Stimulated activated CD8-positive, alpha-beta memory T cell treated with anti-CD3 and anti-CD28 coated beads, Interleukin-2, amount 100 ng/mL, for 48 hours (primary cell): ENCODE measurements around the gene TTLL5.

ENCODE experiments used
- DNase-seq, 2 donors: peaks; one replicate each; pipeline ENCODE4 v3.0.0-alpha.2; 2020; ENCODE audit warnings: low read depth in 2 of 2

Gene TTLL5

DNA sequence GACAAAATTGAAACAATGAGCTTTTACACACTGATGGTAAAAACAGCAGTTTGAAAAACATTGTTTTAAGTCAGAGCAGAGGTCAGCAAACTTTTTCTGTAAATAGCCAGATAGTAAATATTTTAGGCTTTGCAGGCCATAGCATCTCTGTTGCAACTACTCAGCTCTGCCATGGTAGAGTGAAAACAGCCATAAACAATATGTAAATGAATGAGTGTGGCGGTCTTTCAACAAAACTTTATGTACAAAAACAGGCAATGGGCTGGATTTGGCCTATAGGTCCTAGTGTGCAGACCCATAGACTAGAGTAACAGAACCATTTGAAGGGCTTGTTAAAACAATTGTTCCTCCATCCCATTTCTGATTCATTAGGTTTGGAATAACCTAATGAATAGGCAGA is 205.9 kb downstream of the TTLL5 start:
- no peak for DNase-seq

DNA sequence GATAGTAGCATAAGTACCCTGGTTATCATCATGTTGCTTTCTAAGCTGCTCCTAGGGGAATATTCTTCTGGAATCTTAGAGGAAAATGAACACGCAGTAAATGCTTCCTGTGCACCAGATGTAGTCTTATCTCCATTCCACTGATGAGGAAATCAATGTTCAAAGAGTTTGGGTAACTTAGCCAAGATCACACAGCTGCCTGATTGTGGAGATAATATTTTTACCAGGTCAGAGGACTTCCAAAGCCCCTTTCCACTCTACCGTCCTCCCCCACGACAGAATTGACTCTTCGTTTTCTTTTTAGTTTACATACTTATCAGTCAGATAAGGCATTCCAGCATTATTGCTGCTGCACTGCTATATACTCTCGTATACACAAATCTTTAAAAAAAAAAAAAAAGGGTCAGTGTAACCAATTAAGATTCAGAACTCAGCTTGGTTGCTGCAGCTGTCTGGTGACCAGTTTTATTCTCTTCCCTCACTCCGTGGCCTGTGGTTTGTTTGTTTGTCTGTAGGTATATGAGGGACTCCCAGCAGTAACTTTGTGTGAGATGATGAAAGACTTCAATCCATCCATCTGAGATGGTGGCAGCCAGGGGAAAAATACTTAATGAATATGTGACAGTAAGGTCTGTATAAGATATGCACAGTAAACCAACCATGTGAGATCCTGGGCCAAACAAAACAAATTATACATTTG is 210.3 kb downstream of the TTLL5 start:
- DNase-seq: no peak

DNA sequence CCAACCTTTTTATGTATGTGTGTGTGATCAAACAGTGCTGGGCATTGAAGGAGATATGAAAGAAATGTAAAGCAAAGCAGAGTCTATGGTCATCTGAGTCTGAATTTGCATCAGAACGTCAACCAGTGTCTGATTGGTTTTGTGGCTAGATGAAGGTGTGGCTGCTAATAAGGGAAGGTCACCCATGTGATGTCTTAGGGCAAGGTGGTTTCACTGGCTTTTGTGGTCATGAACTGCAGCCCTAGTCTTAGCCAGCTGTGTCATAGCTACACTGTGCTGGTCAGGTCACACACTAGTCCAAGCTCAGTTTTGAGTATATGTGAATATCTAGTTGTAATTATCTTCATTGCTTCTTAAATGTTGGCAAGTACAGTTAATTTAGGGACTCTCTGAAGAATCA is 214.9 kb downstream of the TTLL5 start:
- no peak for DNase-seq

DNA sequence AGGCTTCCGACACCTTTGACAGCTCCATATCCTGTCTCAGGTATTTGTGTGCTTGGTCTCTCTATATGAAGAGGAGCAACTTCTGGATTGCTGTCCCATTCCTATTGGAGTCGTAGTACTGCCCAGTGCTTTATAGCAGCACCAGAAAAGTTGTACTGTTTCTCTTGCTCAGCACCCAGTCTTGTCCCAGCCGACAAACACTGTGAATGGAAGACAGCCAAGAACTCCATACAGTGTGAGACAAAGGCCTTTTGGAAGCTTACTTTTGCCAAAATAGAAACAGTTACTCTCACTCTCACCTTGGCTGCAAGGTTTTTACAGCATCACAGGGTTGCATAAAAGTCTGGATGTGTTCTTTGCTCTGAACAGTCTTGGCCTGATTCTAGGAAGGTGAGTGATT is 215.5 kb downstream of the TTLL5 start:
- no peak for DNase-seq

DNA sequence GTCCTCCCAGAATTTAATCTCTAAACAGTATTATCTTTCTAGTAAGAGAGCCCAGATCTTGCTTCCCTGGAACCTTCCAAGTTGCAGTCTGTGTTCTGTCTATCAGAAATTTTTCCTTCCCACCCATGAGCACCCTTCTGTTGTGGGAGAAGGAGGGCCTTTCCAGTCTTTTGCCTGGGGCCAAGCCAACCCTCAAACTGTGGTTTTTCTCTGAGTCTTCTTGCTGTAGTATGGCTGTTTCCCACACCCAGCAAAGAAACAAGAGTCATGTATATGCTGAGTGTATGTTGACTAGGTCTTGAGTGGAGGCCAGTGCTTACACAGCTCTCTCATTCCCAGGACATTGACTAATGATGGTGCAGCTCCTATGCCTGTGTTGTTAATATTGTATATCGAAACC is 216.2 kb downstream of the TTLL5 start:
- DNase-seq: no peak

DNA sequence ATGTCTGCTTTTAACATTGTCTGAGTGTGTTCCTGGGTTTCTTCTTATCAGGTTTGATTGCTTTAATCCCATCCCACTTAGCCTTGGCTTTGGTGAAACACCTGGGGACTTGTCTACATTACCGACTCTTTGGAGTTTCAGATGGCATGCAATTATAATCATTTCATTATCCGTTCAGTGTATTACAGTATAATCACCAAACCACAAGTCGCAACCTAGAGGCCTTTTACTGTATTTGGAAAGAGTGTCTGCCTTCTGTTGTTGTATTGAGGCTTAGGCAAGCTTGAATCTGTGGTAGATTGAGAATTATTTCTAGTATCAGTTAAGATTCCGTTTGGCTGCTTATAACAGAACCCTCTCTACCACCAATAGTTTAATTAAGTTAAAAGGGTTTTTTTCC is 216.8 kb downstream of the TTLL5 start:
- no peak for DNase-seq

DNA sequence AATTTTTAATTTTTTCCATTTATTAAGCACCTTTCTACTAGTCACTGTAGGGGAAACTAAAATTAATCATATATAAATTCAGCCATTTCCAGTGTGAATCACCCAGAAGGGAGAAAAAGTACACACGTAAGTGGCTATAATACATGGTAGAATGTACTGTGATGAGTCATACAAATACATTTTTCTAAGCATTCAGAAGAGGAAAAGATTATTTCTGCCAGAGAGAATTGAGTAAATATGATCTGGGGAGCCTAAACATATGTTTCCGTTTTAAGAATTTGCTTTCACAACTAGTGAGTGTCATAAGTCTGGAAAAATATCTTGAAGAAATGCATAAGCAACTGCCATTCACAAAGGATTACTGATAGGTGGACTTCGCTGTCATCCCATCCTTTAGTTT is 218.0 kb downstream of the TTLL5 start:
- no peak for DNase-seq

DNA sequence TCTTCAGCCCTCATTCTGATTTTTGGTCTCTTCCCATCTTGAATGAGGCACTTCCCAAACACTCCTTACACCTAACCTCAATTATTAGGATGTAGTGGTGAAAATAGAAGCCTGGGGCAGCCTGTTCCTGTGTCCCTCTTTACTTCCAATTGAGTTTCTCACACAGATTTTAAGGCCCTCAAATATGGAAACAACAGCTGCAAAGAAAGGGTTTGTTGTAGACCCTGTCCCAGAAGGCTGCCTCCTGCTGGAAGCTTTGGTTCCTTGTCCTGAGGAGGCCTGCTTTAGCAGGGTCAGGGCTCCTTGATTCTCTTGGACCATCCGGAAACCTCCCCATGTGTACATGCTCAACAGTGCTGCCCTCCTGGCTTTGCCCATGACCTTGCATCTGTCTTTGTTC is 219.5 kb downstream of the TTLL5 start:
- DNase-seq: no peak

DNA sequence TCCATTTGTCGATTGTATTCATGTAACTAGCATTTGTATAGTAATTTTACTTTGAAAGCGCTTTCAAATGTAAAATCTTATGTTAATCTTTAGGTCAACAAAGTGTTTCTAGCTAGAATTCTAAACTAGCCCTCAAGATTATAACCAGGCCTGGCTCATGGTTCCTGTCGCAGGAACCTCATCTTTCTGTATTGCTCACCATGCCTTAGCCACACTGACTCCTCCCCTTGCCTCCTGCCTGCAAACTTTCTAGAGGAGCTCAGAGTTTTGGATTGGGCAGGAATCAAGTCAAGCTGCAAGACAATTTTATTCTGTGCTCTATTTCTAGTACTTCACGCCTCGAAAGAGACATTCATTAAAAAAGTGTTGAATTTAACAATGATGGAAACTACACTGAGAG is 220.9 kb downstream of the TTLL5 start:
- no peak for DNase-seq

DNA sequence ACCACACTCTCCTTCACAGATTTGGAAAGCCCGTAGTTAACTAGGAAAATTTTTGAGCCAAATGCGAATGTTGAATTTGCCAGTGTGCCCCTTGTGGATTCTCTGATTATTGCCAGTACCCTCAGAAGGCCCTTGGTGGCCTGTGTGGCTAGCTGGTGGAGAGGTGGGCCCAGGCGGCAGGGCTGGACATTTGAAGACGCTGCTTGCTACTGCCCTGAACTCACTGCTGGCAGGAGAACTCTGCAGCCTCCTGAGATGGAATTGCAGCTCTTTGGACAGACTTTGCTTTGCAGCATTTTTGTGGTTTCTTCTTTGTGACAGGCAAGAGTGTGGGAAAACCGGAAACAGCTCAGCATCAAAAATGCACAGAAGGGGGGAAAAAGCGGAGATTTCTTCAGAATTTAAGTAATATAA is 223.2 kb downstream of the TTLL5 start:
- DNase-seq: no peak

DNA sequence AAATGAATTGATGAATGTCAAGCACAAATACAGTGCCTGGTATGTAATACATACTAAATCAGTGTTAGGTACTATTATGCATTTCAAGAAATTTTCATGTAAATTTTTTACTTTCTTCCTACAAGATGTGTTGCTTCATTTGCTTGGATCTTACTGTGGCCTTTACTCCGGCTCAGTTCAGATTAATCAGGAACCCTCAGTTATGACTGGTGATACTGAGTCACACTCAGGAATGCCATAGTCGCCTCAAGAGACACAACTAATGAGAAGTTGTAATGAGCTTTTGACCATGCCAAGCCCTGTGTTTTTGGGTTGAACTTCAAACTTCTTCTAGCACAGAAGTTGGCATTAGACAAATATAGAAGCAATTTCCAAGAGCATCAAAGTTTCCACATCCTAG is 224.8 kb downstream of the TTLL5 start:
- no peak for DNase-seq

DNA sequence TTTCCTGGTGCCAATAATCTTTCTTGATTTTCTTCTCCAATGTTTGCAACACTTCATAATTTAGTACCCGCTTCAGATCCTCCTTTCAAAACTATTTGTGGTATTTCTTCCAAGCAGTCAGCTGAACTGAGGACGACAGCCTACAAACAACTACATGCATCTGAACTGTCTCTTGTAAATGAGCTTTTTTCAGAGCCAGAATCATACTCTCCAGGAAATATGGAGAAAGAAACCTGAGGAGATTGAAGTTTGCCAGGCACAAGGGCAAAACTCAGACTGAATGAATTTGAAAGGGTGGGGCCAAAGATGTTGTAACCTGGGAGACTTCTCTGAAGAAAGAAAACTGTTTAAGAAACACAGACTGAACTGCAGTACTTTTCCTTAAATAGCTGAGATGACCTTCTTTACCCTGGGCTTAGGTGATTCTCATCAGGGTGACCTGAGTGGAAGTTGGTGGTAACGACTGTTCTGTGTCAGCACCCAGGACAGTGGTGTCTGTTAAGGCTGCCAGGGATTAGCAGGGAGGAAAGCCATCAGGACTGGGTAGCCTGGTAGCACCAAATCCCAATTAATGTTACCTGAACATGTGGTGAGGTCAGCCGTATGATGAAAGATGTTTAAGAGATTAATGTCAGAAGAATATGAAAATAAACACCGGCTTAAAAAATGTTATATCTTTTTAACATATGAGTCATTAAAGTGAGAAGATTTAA is 225.7 kb downstream of the TTLL5 start:
- DNase-seq: no peak

DNA sequence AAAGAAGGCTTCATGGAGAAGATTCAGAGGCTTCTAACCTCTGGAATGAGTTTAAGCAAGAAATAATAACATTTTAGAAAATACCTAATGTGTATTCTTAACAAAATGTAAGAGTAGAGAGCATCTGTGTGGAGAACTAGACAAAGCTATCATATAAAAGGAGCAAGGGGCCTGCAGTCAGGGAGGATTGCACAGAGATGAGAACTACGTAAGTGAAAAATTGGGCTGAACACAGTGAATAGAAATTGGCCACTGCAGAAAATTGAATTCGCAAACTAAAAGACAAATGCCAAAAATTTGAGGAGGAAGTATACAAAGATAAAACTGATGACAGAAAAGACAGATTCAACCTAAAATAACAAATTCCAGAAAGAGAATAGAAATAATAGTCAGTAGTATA is 227.9 kb downstream of the TTLL5 start:
- DNase-seq: no peak

DNA sequence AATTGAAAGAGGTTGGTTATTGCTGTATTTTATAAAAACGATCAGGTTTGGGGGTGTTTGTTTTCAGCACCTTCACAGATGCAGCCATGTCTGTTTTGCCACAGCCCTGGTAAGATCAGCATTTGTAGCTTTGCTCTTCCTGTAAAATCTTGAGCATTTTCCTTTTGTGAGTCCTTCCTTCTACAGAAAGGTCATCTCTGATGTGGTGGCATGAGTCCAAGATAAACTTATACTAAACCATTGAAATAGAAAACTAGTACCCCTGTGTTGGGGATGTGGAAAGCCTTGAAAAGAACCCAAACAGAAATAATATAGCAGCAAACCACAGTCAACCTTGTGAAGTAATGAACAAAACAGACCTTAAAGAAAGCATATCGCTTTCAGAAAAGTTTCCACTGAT is 235.3 kb downstream of the TTLL5 start:
- no peak for DNase-seq

DNA sequence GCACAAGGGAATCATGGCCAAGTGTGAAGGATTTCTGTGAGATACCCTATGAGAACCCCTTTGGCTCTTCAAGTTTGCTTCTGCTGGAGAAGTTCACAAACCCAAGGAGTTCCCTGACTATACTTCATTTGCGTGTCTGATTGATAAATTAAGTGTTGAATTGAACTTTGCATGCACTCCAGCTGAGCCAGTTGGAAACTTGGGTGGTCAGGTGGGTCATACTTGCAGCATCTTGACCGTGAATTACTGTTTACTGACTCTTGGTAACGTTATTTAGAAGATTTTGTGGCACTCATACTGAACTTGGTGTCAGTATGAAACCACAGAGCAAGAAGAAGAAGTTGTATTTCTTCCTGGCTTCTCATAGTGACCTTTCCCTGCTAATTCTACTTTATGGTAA is 243.3 kb downstream of the TTLL5 start:
- no peak for DNase-seq

DNA sequence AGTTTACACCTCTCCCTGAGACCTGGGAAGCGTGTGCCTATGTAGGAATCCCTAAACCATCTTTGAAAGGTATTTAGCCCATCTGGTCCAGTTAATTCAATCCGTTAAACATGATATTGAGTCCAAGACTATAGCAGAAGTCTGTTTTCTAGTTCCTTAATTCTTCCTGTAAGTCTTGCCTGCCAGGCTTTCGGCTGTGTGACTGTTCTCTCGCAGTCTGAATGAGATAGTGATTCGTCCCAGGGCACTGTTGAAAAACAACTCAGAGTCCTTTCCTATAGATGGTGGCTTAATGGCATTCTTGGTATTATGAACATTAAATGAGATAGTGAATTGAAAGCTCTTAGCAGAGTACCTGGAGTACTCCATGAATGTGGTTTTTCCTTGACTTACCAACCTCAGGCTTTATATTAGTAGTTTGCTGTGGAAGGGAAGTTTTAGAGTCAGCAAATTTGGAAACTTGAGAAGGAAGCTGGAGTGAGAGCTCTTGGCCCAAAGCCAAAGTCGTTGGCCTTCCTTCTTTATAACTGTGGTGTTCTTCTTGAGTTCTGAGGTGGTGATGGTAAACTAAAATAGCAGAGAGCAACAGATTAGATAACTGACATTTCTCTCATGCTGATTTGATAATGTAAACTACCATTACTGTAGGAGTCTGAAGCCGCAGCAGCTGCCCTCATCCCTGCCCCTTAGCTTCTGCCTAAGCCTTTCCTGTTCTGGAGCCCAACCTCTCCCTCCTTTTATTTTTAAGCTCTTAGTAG is 244.3 kb downstream of the TTLL5 start:
- no peak for DNase-seq

DNA sequence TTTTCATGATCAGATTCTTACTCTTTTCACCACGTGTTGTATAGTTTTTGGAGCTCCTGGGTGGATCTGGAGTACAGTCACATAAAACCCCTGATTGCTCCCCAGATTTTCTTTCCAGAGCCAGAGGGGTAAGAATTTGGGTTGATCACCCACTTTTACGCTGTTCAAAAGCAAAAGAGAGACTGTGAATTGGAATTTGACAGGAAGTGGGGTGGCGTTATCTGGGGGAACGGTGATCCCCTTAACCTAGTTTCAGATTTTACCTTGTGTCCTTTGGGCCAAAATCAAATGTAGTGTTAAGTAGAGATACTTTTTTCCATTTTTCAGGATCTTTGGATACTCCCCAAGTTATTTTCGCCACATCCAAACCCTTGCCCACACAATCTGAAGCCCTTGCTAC is 245.2 kb downstream of the TTLL5 start:
- no peak for DNase-seq

DNA sequence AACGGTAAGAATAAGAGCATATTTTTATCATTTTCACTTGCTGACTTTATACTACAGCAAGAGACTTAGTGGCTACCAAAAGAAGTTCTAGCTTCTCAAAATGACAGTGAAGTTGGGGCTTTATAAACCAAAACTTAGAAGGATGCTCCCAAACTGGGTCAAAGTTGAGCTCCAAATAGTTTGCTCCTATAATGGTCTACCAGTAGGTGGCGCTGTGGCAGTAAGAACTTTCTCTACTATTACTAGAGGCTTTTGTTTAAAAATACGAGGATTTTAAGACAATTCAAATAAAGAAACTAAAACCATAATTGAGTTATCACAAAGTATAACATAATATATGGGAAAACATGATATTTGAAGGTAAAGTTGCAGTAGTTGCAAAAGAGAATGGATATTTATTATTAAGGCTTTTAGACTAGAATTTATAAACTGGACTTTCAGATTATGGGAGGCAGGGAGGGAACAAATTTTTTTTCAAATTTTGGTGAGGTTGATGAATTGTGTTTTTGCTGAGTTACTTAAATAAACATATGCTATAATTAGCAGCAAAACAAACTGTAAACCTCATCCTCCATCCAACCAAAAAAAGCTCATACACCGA is 245.7 kb downstream of the TTLL5 start:
- peak; percentile 30 to 32 for DNase-seq

DNA sequence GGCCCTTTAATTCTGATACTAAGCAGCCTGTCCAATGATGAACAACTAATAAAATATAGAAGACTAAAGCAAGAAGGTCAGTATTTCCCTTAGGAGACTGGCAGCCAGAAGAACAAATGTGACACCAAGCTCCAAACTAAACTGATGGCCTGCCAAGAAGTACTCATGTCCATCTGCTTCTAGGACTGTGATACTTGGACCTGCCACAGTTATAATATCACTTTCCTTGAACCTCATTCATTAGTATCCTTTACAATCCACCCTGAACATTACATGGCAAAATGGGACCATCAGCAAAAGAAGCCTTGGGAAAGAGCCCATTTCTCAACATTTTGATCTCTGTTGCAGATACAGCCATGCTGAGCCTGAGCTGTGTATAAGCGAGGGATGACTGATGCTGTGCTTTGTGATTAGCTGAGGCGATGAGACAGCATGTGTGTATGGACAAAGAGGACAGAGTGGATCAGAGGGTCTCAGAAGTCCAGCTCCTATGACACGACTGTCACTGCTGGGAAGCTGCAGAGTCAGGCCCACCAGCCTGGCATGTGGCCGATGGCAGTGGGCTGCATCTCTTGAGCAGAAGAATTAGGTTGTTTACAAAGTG is 246.8 kb downstream of the TTLL5 start:
- DNase-seq: no peak

DNA sequence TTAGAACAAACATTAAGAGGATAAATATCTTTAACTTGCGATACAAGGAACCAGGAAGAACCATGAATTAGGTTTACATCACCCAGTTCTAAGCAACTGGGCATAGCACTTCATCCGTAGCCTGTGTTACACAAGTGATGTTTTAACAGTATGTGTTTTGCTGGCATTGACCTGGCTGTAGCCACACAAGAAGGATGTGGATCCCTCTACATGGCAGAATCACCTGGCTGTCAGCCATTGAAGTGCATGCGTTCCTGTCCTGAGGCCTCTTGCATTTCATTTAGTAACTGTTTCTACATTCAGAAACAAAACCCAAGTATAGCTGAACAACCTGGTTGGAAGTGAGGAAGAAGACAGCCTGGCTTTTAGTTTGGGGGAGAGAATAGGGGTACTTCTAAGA is 248.6 kb downstream of the TTLL5 start:
- no peak for DNase-seq

DNA sequence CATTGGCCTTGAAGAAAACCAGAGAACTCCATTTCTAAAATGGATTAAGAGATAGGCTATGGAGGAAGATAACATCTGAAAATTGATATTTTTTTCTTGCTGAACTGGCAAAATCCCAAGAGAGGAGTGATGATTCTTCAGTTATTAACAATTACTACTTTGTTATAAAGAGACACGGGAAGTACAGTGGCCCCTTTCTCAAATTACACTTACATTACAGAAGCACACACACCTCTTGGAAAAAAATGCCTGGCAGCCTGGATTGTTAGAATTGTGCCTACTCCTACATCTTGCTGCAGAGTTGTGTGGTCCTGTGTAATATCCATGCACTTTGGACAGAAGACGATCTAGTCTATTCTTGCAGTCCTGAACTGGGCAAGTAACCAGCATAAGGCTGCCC is 249.0 kb downstream of the TTLL5 start:
- no peak for DNase-seq

DNA sequence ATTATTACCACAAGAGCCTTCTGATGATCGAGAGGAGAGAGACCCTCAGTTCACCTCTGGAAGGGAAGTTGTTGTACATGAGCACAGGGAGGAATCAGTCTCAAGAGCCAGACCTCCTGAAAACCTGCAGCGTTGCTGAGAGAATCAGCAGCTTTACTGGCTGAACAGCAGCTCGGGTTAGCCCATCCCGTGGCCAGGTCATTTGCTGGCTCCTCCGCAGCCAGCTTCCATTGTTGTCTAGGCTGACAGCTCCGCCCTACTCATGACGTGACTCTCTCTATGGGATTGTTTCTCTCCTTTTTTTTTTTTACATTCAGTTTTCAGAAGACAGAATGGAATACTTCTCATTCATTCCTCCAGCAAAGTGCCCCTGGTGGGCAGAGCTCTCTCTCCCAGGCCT is 250.8 kb downstream of the TTLL5 start:
- no peak for DNase-seq
